ENCODE measurements around the gene TEN1. TPM values are rescaled to one million over a fixed set of nuclear protein-coding genes. Genes with fewer than 3 reads are reported as not detected.
A peak's percentile ranks its signal among the peaks of the same experiment; 100 is the strongest.

Gene TEN1
- total and polyA plus RNA-seq, 2 of the 13 experiments (the other 11 are each of a cell fraction or from before 2014, with no cell fraction given), result 18.0 to 21.3 TPM

DNA sequence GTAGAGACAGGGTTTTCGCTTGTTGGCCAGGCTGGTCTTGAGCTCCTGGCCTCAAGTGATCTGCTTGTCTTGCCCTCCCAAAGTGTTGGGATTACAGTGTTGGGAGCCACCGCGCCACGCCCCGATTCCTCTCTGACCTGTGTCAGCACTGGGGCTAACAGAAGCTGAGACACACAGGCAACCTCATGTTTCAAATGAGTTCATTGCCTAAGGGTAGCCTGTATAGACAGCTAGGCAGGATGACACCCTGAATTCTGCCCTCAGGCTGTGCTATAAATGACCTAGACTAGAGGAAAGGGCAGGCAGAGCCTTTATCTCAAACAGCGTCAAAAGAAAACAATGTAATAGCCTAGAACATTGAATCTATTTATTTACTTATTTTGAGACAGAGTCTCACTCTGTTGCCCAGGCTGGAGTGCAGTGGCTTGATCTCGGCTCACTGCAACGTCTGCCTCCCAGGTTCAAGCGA lies 19.3 kb downstream of the TEN1 start (continued):
- TF ChIP-seq, protein P1, sequence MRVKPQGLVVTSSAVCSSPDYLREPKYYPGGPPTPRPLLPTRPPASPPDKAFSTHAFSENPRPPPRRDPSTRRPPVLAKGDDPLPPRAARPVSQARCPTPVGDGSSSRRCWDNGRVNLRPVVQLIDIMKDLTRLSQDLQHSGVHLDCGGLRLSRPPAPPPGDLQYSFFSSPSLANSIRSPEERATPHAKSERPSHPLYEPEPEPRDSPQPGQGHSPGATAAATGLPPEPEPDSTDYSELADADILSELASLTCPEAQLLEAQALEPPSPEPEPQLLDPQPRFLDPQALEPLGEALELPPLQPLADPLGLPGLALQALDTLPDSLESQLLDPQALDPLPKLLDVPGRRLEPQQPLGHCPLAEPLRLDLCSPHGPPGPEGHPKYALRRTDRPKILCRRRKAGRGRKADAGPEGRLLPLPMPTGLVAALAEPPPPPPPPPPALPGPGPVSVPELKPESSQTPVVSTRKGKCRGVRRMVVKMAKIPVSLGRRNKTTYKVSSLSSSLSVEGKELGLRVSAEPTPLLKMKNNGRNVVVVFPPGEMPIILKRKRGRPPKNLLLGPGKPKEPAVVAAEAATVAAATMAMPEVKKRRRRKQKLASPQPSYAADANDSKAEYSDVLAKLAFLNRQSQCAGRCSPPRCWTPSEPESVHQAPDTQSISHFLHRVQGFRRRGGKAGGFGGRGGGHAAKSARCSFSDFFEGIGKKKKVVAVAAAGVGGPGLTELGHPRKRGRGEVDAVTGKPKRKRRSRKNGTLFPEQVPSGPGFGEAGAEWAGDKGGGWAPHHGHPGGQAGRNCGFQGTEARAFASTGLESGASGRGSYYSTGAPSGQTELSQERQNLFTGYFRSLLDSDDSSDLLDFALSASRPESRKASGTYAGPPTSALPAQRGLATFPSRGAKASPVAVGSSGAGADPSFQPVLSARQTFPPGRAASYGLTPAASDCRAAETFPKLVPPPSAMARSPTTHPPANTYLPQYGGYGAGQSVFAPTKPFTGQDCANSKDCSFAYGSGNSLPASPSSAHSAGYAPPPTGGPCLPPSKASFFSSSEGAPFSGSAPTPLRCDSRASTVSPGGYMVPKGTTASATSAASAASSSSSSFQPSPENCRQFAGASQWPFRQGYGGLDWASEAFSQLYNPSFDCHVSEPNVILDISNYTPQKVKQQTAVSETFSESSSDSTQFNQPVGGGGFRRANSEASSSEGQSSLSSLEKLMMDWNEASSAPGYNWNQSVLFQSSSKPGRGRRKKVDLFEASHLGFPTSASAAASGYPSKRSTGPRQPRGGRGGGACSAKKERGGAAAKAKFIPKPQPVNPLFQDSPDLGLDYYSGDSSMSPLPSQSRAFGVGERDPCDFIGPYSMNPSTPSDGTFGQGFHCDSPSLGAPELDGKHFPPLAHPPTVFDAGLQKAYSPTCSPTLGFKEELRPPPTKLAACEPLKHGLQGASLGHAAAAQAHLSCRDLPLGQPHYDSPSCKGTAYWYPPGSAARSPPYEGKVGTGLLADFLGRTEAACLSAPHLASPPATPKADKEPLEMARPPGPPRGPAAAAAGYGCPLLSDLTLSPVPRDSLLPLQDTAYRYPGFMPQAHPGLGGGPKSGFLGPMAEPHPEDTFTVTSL (CRISPR knock-in tag; IDR thresholded peaks at IDR 0.05; ENCODE audit: borderline replicate concordance), result no peak; the same call in 1 of the 2 replicates
- TF ChIP-seq MBD4 (IDR thresholded peaks at IDR 0.05; ENCODE audit: borderline replicate concordance, low read length), result no peak
- peak; percentile 94 for TF ChIP-seq PPARG (CRISPR knock-in tag; conservative IDR thresholded peaks at IDR 0.05)
- no peak for TF ChIP-seq ZFYVE20 (CRISPR knock-in tag; IDR thresholded peaks at IDR 0.05; ENCODE audit: borderline replicate concordance, low read depth)
- TF ChIP-seq ZNF549 (CRISPR knock-in tag; IDR thresholded peaks at IDR 0.05), result no peak
- no peak for TF ChIP-seq ZNF350 (CRISPR knock-in tag; IDR thresholded peaks at IDR 0.05; ENCODE audit: borderline replicate concordance, low read depth)
- TF ChIP-seq NFAT5 (CRISPR knock-in tag; IDR thresholded peaks at IDR 0.05), result no peak
- TF ChIP-seq ZNF264 (CRISPR knock-in tag; IDR thresholded peaks at IDR 0.05), result no peak
- TF ChIP-seq MED13 (CRISPR knock-in tag; IDR thresholded peaks at IDR 0.05), result no peak
- no peak for TF ChIP-seq SRF (IDR thresholded peaks at IDR 0.05; ENCODE audit: low read depth, low read length)
- no peak for TF ChIP-seq NCOA2 (CRISPR knock-in tag; IDR thresholded peaks at IDR 0.05)
- no peak for TF ChIP-seq ZNF335 (CRISPR knock-in tag; IDR thresholded peaks at IDR 0.05)
- TF ChIP-seq KLF6 (CRISPR knock-in tag; IDR thresholded peaks at IDR 0.05), result no peak
- TF ChIP-seq REL (CRISPR knock-in tag; conservative IDR thresholded peaks at IDR 0.05), result no peak
- no peak for TF ChIP-seq MYPOP (CRISPR knock-in tag; IDR thresholded peaks at IDR 0.05)
- TF ChIP-seq MED8 (CRISPR knock-in tag; IDR thresholded peaks at IDR 0.05; ENCODE audit: insufficient replicate concordance), result no peak
- TF ChIP-seq HOXA5 (CRISPR knock-in tag; IDR thresholded peaks at IDR 0.05), result no peak; the same call in 1 of the 2 replicates
- 0 out of 2 replicates have a peak, but pooled peaks have one; percentile 61 for TF ChIP-seq SMAD9 (CRISPR knock-in tag; IDR thresholded peaks at IDR 0.05)
- no peak for TF ChIP-seq ZNF766 (CRISPR knock-in tag; IDR thresholded peaks at IDR 0.05; ENCODE audit: borderline replicate concordance)
- TF ChIP-seq ZNF562 (CRISPR knock-in tag; IDR thresholded peaks at IDR 0.05; ENCODE audit: borderline replicate concordance), result no peak

All from HepG2 (cell line).